Measurements from ENCODE around the gene SSPN. TPM values are rescaled to one million over a fixed set of nuclear protein-coding genes. Genes with fewer than 3 reads are reported as not detected.

SSPN gene
- total and polyA plus RNA-seq, 12 donors: 5.9 to 115 (median 83.7) TPM

GRCh38 chr12:26295001-26295400 lies 99.6 kb downstream of the SSPN start:
- no peak overlapping the region for H3K27ac ChIP-seq
- 86 to 87% methylated on average over 4 of the region's 4 CpGs for WGBS, 2 donors
- intact Hi-C loops (cut with DNase I): loop anchor here in 1 of 10 donors (5.0 kb wide), 1 partner anchor 98 kb away; the partner anchor contains the start of gene SSPN

GRCh38 chr12:26297396-26298070 lies 102.2 kb downstream of the SSPN start:
- Histone ChIP-seq H3K9me3 (no peaks in the 10 kb centered on the region), H3K27ac (peak overlapping the region in 5 of 10 donors; percentile 67 to 89 (median 80))
- peak in 1 of 8 donors; percentile 35 for ATAC-seq

More at GRCh38 chr12:26295001-26295400, 99.6 kb downstream of the SSPN start:
- TF ChIP-seq, protein P1, sequence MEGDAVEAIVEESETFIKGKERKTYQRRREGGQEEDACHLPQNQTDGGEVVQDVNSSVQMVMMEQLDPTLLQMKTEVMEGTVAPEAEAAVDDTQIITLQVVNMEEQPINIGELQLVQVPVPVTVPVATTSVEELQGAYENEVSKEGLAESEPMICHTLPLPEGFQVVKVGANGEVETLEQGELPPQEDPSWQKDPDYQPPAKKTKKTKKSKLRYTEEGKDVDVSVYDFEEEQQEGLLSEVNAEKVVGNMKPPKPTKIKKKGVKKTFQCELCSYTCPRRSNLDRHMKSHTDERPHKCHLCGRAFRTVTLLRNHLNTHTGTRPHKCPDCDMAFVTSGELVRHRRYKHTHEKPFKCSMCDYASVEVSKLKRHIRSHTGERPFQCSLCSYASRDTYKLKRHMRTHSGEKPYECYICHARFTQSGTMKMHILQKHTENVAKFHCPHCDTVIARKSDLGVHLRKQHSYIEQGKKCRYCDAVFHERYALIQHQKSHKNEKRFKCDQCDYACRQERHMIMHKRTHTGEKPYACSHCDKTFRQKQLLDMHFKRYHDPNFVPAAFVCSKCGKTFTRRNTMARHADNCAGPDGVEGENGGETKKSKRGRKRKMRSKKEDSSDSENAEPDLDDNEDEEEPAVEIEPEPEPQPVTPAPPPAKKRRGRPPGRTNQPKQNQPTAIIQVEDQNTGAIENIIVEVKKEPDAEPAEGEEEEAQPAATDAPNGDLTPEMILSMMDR (IDR thresholded peaks at IDR 0.05): no peak
- DNase-seq: no peak
- ATAC-seq: no peak
- Histone ChIP-seq H3K9me3 (no peaks in the 10 kb centered on the region), H3K4me3 (no peak overlapping the region), H3K4me1 (peaks cover 0 to 31% (median 20%) of the 10 kb centered on the region in 9 donors), H3K36me3 (no peaks in the 10 kb centered on the region), H3K27me3 (no peaks in the 10 kb centered on the region)

DNA sequence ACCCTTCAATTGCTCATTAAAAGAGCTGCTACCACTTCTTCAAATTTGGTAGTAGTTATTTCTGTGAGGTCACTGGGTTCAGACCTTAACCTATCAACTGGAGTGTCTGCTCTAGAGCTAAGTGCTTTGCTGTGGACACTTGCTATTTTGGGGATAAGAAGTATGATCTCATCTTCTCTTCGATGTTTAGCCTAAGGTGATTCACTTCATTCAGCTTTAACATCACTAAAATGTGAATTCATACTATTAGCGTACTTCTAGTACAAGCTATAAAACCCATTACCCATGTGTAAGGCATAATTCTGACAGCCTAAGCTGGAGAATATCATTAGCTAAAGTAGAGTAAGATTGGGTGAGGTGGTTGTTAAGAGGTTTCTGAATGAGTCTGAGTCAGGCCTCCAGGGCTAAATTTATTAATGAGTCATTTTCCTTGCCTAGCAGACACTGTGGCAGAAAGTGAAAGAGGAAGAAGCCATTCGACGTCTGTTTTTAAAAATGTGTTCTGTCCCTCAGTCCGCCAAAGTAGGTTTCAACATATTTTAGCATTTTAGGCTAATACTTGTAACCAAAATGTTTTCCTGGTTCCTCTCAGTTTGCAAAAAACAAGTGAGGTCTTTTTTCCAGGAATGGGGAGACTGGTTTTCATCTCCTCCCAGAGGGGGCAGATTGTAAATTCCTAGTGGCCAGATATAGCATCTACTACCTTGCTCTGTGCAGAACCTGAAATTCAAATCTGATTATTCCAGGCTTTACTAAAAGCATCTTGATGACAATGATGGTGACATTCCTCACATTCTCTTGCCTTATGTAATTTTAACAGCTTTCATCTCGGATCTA lies 103.6 kb downstream of the SSPN start:
- Histone ChIP-seq H3K27me3 (no peaks in the 10 kb centered on the region), H3K9me3 (no peaks in the 10 kb centered on the region), H3K4me3 (peak overlapping the region in 4 of 10 donors; percentile 4 to 30 (median 22)), H3K27ac (peak overlapping the region in 8 of 10 donors; percentile 32 to 89 (median 69)), H3K4me1 (peaks cover 0 to 31% (median 20%) of the 10 kb centered on the region in 9 donors), H3K36me3 (no peaks in the 10 kb centered on the region)
- ATAC-seq (peak; percentile 88 to 98 (median 94)), DNase-seq (peak in 1 of 2 donors; percentile 30)
- TF ChIP-seq, protein P1 (IDR thresholded peaks at IDR 0.05): peak in 4 of 9 donors; percentile 23 to 31 (median 30)
- intact Hi-C loops (cut with DNase I): loop anchor here in 1 of 10 donors (5.0 kb wide), 1 partner anchor 102 kb away; the partner anchor contains the start of gene SSPN
- WGBS, 2 donors: 35 to 44% methylated on average over 6 of the region's 6 CpGs

More at GRCh38 chr12:26297396-26298070, 102.2 kb downstream of the SSPN start:
- no peak overlapping the region for H3K4me3 ChIP-seq
- no peaks in the 10 kb centered on the region for H3K27me3 ChIP-seq
- DNase-seq: peak in 1 of 2 donors; percentile 32
- TF ChIP-seq, protein P1 (IDR thresholded peaks at IDR 0.05): no peak
- no peaks in the 10 kb centered on the region for H3K36me3 ChIP-seq
- peaks cover 0 to 31% (median 20%) of the 10 kb centered on the region in 9 donors for H3K4me1 ChIP-seq
- intact Hi-C loops (cut with DNase I): loop anchor here in 1 of 10 donors (5.0 kb wide), 1 partner anchor 100 kb away; the partner anchor contains the start of gene SSPN
- 77 to 85% methylated on average over 8 of the region's 8 CpGs for WGBS, 2 donors

DNA sequence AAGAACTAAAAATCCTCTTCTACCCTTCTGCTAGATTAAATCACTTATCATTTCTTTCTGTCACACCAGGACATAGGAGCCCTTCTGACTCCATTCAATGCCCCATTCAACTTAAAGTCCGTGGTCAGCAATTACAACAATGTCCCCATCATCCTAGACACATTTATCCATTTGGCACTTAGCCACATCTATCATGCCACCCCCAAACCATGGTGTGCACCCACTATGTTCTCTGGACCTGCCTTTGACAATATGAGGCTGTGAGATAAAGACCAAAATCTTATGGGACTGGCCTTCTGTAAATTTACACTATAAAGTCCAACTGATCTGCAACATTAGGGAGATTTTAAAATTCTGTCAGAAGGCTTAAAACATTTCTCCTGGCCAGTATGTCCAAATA lies 104.4 kb downstream of the SSPN start:
- intact Hi-C loops (cut with DNase I): loop anchor here in 1 of 10 donors (5.0 kb wide), 1 partner anchor 102 kb away; the partner anchor contains the start of gene SSPN
- WGBS, 2 donors: 81 to 92% methylated on average over 1 of the region's 1 CpG

More for the DNA sequence above, 104.4 kb downstream of the SSPN start:
- no peaks in the 10 kb centered on the region for H3K9me3 ChIP-seq
- no peaks in the 10 kb centered on the region for H3K27me3 ChIP-seq
- H3K36me3 ChIP-seq: no peaks in the 10 kb centered on the region
- TF ChIP-seq, protein P1 (IDR thresholded peaks at IDR 0.05): no peak
- peaks cover 0 to 31% (median 20%) of the 10 kb centered on the region in 9 donors for H3K4me1 ChIP-seq
- no peak for ATAC-seq
- no peak for DNase-seq
- H3K27ac ChIP-seq: peak overlapping the region in 6 of 10 donors; percentile 67 to 89 (median 75)
- H3K4me3 ChIP-seq: no peak overlapping the region
